Hepatocyte (in vitro differentiated cells): ENCODE data around the gene CDH6. TPM values are rescaled to one million over a fixed set of nuclear protein-coding genes. Genes with fewer than 3 reads are reported as not detected.

Experiments used
- DNase-seq: peaks from one replicate; pipeline ENCODE4 v3.0.0-alpha.2; 2016; ENCODE audit warnings: low spot score
- H2AFZ ChIP-seq: fragments of 200-600 bp; sonication (generic); 2 replicates; pipeline ENCODE4 v1.6.0; 2016; ENCODE audit warnings: antibody characterized with exemption, mild to moderate bottlenecking
- H3K27ac ChIP-seq: fragments of 200-600 bp; sonication (generic); 2 replicates; pipeline ENCODE4 v1.5.1; 2016; ENCODE audit warnings: mild to moderate bottlenecking
- H3K27me3 ChIP-seq: fragments of 200-600 bp; sonication (generic); 2 replicates; pipeline ENCODE4 v1.6.1; 2016
- H3K36me3 ChIP-seq: fragments of 200-600 bp; sonication (generic); replicated peaks from 2 replicates; pipeline ENCODE4 v1.5.1; 2016; ENCODE audit warnings: low read depth; ENCODE audit not compliant: insufficient read depth
- H3K4me1 ChIP-seq: fragments of 200-600 bp; sonication (generic); 2 replicates; pipeline ENCODE4 v1.5.1; 2016; ENCODE audit warnings: mild to moderate bottlenecking, moderate library complexity; ENCODE audit not compliant: insufficient read depth
- H3K4me2 ChIP-seq: fragments of 200-600 bp; sonication (generic); 2 replicates; pipeline ENCODE4 v1.6.0; 2016
- H3K4me3 ChIP-seq: fragments of 200-600 bp; sonication (generic); 2 replicates; pipeline ENCODE4 v1.5.1; 2016; ENCODE audit warnings: mild to moderate bottlenecking
- H3K79me2 ChIP-seq: fragments of 200-600 bp; sonication (generic); 2 replicates; pipeline ENCODE4 v1.6.0; 2017; ENCODE audit warnings: mild to moderate bottlenecking
- H3K9me2 ChIP-seq: fragments of 200-600 bp; sonication (generic); replicated peaks from 2 replicates; pipeline ENCODE4 v1.6.0; 2017; ENCODE audit warnings: mild to moderate bottlenecking; ENCODE audit not compliant: insufficient read depth
- H3K9me3 ChIP-seq: fragments of 200-600 bp; sonication (generic); 2 replicates; pipeline ENCODE4 v1.5.1; 2016; ENCODE audit warnings: low read depth, mild to moderate bottlenecking
- H4K20me1 ChIP-seq: fragments of 200-600 bp; sonication (generic); 2 replicates; pipeline ENCODE4 v1.6.0; 2016; ENCODE audit warnings: mild to moderate bottlenecking; ENCODE audit not compliant: insufficient read depth, poor library complexity, severe bottlenecking
- EZH2 ChIP-seq: fragments of 200-600 bp; sonication (generic); IDR thresholded peaks from 2 replicates; pipeline ENCODE4 v1.6.1; 2016; ENCODE audit warnings: antibody characterized with exemption, mild to moderate bottlenecking, borderline replicate concordance
- EZH2phosphoT487 ChIP-seq: fragments of 200-600 bp; sonication (generic); IDR thresholded peaks from one replicate; pipeline ENCODE4 v1.6.1; 2018; ENCODE audit warnings: antibody characterized with exemption, mild to moderate bottlenecking, low read depth, moderate library complexity; ENCODE audit not compliant: unreplicated experiment, severe bottlenecking
- WGBS: methylation state at CpG from one replicate; pipeline ENCODE4 v1.1.6; 2016; ENCODE audit warnings: low lambda C conversion rate; ENCODE audit errors: missing lambda C conversion rate; 5-methylcytosine and 5-hydroxymethylcytosine counted together
- polyA plus RNA-seq: library from polyadenylated mRNA; unstranded; fragments of >200 nt; fragmentation: Nextera tagmentation; extraction: Ambion mirVana; gene quantifications from 2 replicates; pipeline ENCODE4 v1.2.1, GENCODE V29; 2016
- total RNA-seq: library from RNA; depleted of rRNA; stranded (reverse); fragments of >200 nt; gene quantifications from 2 replicates; pipeline ENCODE4 v1.2.3, GENCODE V29; 2014
- TF ChIP-seq, protein P1 (sequence below): fragments of 200-600 bp; sonication (generic); IDR thresholded peaks from 2 replicates; pipeline ENCODE4 v1.5.1; 2016; ENCODE audit warnings: antibody characterized with exemption, mild to moderate bottlenecking; ENCODE audit not compliant: poor library complexity

Gene CDH6
- total and polyA plus RNA-seq, 2 experiments from 2014 or later = 11.6 to 36.9 TPM

DNA sequence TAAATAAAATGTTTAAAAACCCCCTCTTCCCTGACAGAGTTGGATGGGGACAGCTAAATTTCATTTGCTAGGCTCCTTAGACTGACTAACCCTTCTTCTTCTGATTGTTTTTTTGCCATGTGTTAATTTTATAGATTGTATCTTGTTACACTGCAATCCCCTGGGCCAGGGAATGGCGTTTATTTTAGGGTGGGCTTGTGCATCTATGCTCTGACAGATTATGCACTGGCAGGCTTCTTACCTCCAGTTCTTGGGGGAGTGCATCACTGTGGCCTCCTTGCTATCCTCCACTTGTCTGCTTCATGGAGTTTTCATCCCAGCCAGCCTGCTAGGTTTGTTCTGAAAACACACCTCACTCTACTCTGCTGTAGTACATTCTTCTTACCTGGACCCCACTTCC is 178.6 kb downstream of the CDH6 start:
- H4K20me1 ChIP-seq = no peaks in the 10 kb centered on the region
- peaks cover 4% of the 10 kb centered on the region for H3K4me1 ChIP-seq

DNA sequence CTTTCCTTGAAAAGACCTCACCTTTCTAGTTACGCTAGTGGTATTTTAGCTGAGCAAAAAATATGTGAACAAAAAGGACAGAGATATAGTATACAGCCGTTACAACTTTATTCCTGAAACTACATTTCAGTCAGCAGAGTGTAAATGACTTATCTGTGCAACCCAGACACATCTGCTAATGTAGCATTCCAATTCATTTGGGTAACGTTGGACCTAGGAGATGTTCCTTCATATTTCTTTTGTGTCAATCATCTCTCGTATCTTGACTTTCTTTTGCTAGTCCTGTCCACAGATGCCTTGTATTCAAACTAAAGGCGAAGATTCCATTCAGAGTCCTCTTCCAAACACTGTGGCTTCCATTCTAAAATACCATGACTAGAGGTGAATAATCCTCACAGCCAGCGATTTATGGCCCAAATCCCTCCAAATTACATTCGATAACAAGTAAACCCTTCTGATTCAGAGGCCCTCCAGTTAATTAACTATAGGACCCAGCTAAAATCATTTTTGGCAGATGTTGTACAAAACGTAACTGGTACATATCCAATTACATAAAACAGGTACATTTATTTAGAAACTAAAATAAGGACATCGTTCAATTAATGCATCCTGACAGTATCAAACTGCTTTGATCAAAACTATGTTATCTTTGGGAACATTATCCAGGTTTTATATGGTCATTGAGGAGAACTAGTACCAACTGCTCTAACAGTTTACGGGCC is 182.7 kb downstream of the CDH6 start:
- Histone ChIP-seq H3K79me2 (no peaks in the 10 kb centered on the region), H3K4me3 (no peak overlapping the region), H3K4me2 (no peak overlapping the region), H3K9me3 (no peaks in the 10 kb centered on the region), H3K27ac (no peak overlapping the region), H3K36me3 (no peaks in the 10 kb centered on the region), H2AFZ (no peak overlapping the region), H3K4me1 (peaks cover 15% of the 10 kb centered on the region), H4K20me1 (no peaks in the 10 kb centered on the region), H3K27me3 (no peaks in the 10 kb centered on the region), H3K9me2 (no peaks in the 10 kb centered on the region)
- TF ChIP-seq EZH2phosphoT487 = no peak
- TF ChIP-seq EZH2 = no peak
- TF ChIP-seq, protein P1, sequence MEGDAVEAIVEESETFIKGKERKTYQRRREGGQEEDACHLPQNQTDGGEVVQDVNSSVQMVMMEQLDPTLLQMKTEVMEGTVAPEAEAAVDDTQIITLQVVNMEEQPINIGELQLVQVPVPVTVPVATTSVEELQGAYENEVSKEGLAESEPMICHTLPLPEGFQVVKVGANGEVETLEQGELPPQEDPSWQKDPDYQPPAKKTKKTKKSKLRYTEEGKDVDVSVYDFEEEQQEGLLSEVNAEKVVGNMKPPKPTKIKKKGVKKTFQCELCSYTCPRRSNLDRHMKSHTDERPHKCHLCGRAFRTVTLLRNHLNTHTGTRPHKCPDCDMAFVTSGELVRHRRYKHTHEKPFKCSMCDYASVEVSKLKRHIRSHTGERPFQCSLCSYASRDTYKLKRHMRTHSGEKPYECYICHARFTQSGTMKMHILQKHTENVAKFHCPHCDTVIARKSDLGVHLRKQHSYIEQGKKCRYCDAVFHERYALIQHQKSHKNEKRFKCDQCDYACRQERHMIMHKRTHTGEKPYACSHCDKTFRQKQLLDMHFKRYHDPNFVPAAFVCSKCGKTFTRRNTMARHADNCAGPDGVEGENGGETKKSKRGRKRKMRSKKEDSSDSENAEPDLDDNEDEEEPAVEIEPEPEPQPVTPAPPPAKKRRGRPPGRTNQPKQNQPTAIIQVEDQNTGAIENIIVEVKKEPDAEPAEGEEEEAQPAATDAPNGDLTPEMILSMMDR = no peak
- 86% methylated on average over 10 of the region's 10 CpGs for WGBS
- DNase-seq = no peak

More for the DNA sequence above, 178.6 kb downstream of the CDH6 start:
- no peaks in the 10 kb centered on the region for H3K79me2 ChIP-seq
- no peaks in the 10 kb centered on the region for H3K9me3 ChIP-seq
- no peak overlapping the region for H3K4me3 ChIP-seq
- no peaks in the 10 kb centered on the region for H3K36me3 ChIP-seq
- 47% methylated on average over 1 of the region's 1 CpG for WGBS
- no peak for DNase-seq
- H3K4me2 ChIP-seq = no peak overlapping the region
- no peaks in the 10 kb centered on the region for H3K9me2 ChIP-seq
- no peaks in the 10 kb centered on the region for H3K27me3 ChIP-seq
- TF ChIP-seq, protein P1 = no peak
- TF ChIP-seq EZH2 (no peak), EZH2phosphoT487 (no peak)
- H2AFZ ChIP-seq = no peak overlapping the region
- H3K27ac ChIP-seq = no peak overlapping the region

GRCh38 chr5:31377274-31377946 is 183.9 kb downstream of the CDH6 start:
- H2AFZ ChIP-seq = no peak overlapping the region
- TF ChIP-seq EZH2 (no peak), EZH2phosphoT487 (no peak)
- TF ChIP-seq, protein P1 = no peak
- peaks cover 15% of the 10 kb centered on the region for H3K4me1 ChIP-seq
- no peak for DNase-seq
- no peak overlapping the region for H3K4me3 ChIP-seq
- no peaks in the 10 kb centered on the region for H3K9me2 ChIP-seq
- no peaks in the 10 kb centered on the region for H3K9me3 ChIP-seq
- H3K27me3 ChIP-seq = no peaks in the 10 kb centered on the region
- no peaks in the 10 kb centered on the region for H3K36me3 ChIP-seq
- no peaks in the 10 kb centered on the region for H3K79me2 ChIP-seq
- H4K20me1 ChIP-seq = no peaks in the 10 kb centered on the region
- WGBS = 49% methylated on average over 6 of the region's 6 CpGs
- peak overlapping the region; percentile 40 for H3K4me2 ChIP-seq
- peak overlapping the region; percentile 18 for H3K27ac ChIP-seq
